Bronchial epithelial cell (primary cell): Measurements from ENCODE around the gene GPR25. TPM values are rescaled to one million over a fixed set of nuclear protein-coding genes. Genes with fewer than 3 reads are reported as not detected.

ENCODE experiments used
- DNase-seq: peaks from one replicate; pipeline ENCODE4 v3.0.0-alpha.2; 2010; ENCODE audit warnings: low read depth
- FAIRE-seq: peaks from 2 replicates; lab custom pipeline; 2011; peaks lifted over from hg19 to GRCh38; lab: Jason Lieb, UNC
- H3K27me3 ChIP-seq: 2 replicates; pipeline ENCODE4 v1.5.1; 2011; ENCODE audit warnings: low read length; ENCODE audit not compliant: control insufficient read depth, insufficient read depth
- H3K36me3 ChIP-seq: 2 replicates; pipeline ENCODE4 v1.5.1; 2011; ENCODE audit warnings: low read length; ENCODE audit not compliant: control insufficient read depth, insufficient read depth
- H3K4me3 ChIP-seq: 2 replicates; pipeline ENCODE4 v1.5.1; 2011; ENCODE audit warnings: mild to moderate bottlenecking, low read depth, low read length, control low read depth
- CTCF ChIP-seq: IDR thresholded peaks from 2 replicates; pipeline ENCODE4 v1.5.1; 2011; ENCODE audit warnings: mild to moderate bottlenecking, moderate library complexity, low read length, control low read depth, inconsistent platforms; ENCODE audit not compliant: insufficient read depth, severe bottlenecking
- total RNA-seq: library from RNA; depleted of rRNA; stranded (reverse); fragments of >200 nt; gene quantifications from 2 replicates; pipeline ENCODE4 v1.2.1, GENCODE V29; 2014

GPR25 gene
- total RNA-seq, 1 donor from 2014 or later, result not detected

- Histone ChIP-seq H3K27me3 (peaks cover 26% of the 10 kb centered on the region), H3K36me3 (no peaks in the 10 kb centered on the region), H3K4me3 (no peak overlapping the region)
- DNase-seq, result no peak
- FAIRE-seq, result no peak
- TF ChIP-seq CTCF, result no peak
These were observed 1.1 kb downstream of the GPR25 start for GRCh38 chr1:200873671-200874397.

DNA sequence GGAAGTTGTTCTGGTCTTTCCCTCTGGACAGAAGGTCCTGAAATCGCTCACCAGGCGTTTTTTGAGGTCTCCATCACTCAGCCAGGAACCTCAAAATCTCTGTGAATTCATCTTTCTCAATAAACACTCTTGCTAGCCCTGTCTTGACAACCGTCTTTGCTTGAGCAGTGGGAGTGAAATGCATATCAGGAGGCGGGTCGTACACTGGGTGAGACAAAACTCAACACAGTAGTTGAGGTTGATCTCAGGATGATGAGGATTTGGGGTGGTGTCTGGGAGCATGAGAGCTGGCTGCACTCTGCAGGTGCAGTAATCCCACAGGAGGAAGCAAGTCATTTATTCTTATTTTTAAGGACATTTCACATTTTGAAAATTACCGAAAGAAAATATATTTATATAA lies 1.9 kb downstream of the GPR25 start:
- peaks cover 26% of the 10 kb centered on the region for H3K27me3 ChIP-seq
- H3K4me3 ChIP-seq, result no peak overlapping the region
- DNase-seq, result no peak
- H3K36me3 ChIP-seq, result no peaks in the 10 kb centered on the region
- no peak for FAIRE-seq
- TF ChIP-seq CTCF, result no peak

DNA sequence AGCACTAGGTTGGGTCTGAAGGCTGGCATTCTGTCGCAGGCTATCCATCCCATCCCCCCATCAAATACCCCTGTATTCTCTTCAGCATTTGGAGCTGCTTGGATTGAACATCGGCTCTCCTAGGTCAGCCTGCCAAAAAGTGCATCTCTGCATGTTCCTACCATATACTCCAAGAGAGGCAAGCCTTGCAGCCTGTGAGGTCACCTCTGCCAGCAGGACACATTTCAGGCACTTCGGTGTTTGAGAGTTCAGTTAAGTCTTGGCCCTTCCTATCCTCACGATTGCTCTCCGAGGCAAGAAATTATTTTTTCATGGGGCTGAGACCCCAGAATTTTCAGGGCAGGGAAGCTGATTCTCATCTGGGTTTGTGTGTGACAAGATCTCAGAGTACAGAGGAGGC lies 2.6 kb downstream of the GPR25 start:
- TF ChIP-seq CTCF, result no peak
- H3K36me3 ChIP-seq, result no peaks in the 10 kb centered on the region
- no peak for FAIRE-seq
- H3K4me3 ChIP-seq, result no peak overlapping the region
- peaks cover 26% of the 10 kb centered on the region for H3K27me3 ChIP-seq
- DNase-seq, result no peak

- H3K36me3 ChIP-seq, result no peaks in the 10 kb centered on the region
- no peak for TF ChIP-seq CTCF
- H3K27me3 ChIP-seq, result peaks cover 26% of the 10 kb centered on the region
- DNase-seq (no peak), FAIRE-seq (peak; percentile 58)
- H3K4me3 ChIP-seq, result no peak overlapping the region
These were observed 4.2 kb downstream of the GPR25 start for GRCh38 chr1:200877010-200877409.

- no peaks in the 10 kb centered on the region for H3K36me3 ChIP-seq
- TF ChIP-seq CTCF, result no peak
- FAIRE-seq, result no peak
- no peak overlapping the region for H3K4me3 ChIP-seq
- H3K27me3 ChIP-seq, result peaks cover 21% of the 10 kb centered on the region
- DNase-seq, result no peak
These were observed 5.2 kb downstream of the GPR25 start for GRCh38 chr1:200877839-200878551.
